ENCODE measurements around the gene MAP7D1. TPM values are rescaled to one million over a fixed set of nuclear protein-coding genes. Genes with fewer than 3 reads are reported as not detected.
"Not testable (repeated sequence)": the region's sequence is repeated elsewhere in the genome, so short reads cannot be mapped to it uniquely, and the experiment has no call there.

The MAP7D1 gene
- total RNA-seq, 3 donors from 2014 or later = 162 to 182 (median 164) TPM

- peak overlapping the region; percentile 45 for H3K4me3 Mint-ChIP-seq
- DNase-seq = peak; percentile 41
- H3K36me3 Mint-ChIP-seq (ENCODE audit: insufficient read depth) = no peaks in the 10 kb centered on the region
- no peaks in the 10 kb centered on the region for H3K27me3 Mint-ChIP-seq (ENCODE audit: low read depth)
- H3K9me3 Mint-ChIP-seq = no peaks in the 10 kb centered on the region
- peaks cover 66% of the 10 kb centered on the region for H3K4me1 Mint-ChIP-seq (ENCODE audit: low read depth)
- no peak for ATAC-seq
Observed at GRCh38 chr1:36151845-36152203, 4.1 kb upstream of the MAP7D1 start.

DNA sequence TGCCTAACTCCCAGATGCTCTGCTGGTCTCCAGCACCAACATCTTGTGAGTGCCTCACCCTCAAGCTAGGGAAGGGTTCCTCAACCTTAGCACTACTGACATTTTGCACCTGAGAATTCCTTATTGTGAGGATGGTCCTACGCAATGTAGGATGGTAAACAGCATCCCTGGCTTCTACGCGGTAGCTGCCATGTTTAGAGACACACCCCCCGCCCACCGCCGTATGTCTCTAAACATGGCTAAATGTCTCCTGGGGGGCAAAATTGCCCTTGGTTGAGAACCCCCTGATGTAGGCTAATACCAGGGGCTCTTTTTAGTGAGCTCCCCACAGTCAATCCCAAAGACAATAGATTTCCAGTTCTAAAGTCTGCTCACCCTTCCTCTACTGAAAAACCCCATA is 2.5 kb upstream of the MAP7D1 start:
- H3K9me3 Mint-ChIP-seq = no peaks in the 10 kb centered on the region
- H3K27me3 Mint-ChIP-seq (ENCODE audit: low read depth) = no peaks in the 10 kb centered on the region
- ATAC-seq = no peak
- H3K36me3 Mint-ChIP-seq (ENCODE audit: insufficient read depth) = peaks cover 4% of the 10 kb centered on the region
- no peak for DNase-seq
- peaks cover 64% of the 10 kb centered on the region for H3K4me1 Mint-ChIP-seq (ENCODE audit: low read depth)
- H3K4me3 Mint-ChIP-seq = no peak overlapping the region

DNA sequence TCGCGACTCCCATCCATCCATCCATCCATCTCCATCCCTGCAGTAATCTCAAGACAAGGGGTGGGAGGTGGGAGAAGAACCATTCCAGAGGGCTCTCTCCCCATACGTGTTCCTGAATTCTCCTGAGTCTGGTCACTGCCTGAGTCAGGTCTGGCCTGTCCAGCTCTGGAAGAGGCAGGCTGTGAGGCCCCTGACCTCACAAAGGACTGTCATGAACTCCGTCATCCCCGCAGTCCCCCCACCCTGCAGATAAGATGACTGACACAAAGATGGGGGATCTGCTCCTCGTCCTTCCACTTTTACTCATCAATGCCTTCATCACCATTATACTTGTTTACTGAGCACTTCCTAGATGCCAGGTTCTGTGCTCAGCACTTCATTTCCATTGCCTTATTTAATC is 1.6 kb upstream of the MAP7D1 start:
- DNase-seq (no peak), ATAC-seq (no peak)
- peak overlapping the region; percentile 82 for H3K4me3 Mint-ChIP-seq
- H3K36me3 Mint-ChIP-seq (ENCODE audit: insufficient read depth) = peaks cover 5% of the 10 kb centered on the region
- no peaks in the 10 kb centered on the region for H3K9me3 Mint-ChIP-seq
- H3K27me3 Mint-ChIP-seq (ENCODE audit: low read depth) = no peaks in the 10 kb centered on the region
- H3K4me1 Mint-ChIP-seq (ENCODE audit: low read depth) = peaks cover 68% of the 10 kb centered on the region

- ATAC-seq (no peak), DNase-seq (no peak)
- no peaks in the 10 kb centered on the region for H3K9me3 Mint-ChIP-seq
- peak overlapping the region; percentile 82 for H3K4me3 Mint-ChIP-seq
- H3K27me3 Mint-ChIP-seq (ENCODE audit: low read depth) = no peaks in the 10 kb centered on the region
- peaks cover 8% of the 10 kb centered on the region for H3K36me3 Mint-ChIP-seq (ENCODE audit: insufficient read depth)
- peaks cover 70% of the 10 kb centered on the region for H3K4me1 Mint-ChIP-seq (ENCODE audit: low read depth)
Observed at GRCh38 chr1:36154765-36155407, 1.1 kb upstream of the MAP7D1 start.

DNA sequence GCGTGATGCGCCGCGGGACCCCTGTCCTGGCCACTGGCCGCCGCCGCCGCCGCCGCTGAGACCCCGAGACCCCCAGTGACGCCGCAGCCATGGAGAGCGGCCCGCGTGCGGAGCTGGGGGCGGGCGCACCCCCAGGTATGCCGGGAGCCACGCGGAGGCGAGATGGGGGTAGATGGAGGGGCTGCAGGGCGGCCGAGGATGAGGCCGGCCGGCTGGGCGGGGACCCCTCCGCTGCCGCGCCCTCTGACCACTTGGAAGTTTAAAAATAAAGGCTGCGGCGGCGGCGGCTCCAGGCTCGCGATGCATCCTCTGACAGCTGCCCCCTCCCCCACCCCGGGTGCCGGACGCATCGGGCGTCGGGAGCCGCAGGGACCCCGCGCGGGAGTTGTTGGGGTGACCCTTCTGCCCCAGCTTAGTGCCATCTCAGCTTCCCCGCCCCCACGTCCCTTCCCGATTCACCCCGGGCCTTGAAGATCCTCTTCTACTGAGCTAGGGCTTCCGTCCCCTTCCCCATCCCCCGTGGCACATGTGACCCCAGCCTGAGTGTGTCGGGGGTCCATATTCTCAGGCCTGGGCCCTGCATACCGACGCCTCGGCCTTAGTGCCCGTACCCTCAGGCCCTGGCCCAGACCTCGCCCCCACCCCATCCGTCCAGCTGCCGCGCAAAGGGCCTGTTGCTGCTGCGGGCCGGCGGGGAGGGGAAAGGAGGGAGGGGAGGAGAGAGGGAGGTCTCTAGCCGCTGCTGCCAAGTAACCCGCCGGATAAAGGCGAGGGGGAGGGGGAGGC is 562 bp downstream of the MAP7D1 start:
- peak overlapping the region; percentile 90 for H3K4me3 Mint-ChIP-seq
- peak; percentile 11 to 12 for ATAC-seq
- DNase-seq = peak; percentile 43
- H3K9me3 Mint-ChIP-seq = no peaks in the 10 kb centered on the region
- peaks cover 70% of the 10 kb centered on the region for H3K4me1 Mint-ChIP-seq (ENCODE audit: low read depth)
- peaks cover 8% of the 10 kb centered on the region for H3K36me3 Mint-ChIP-seq (ENCODE audit: insufficient read depth)
- H3K27me3 Mint-ChIP-seq (ENCODE audit: low read depth) = no peaks in the 10 kb centered on the region

DNA sequence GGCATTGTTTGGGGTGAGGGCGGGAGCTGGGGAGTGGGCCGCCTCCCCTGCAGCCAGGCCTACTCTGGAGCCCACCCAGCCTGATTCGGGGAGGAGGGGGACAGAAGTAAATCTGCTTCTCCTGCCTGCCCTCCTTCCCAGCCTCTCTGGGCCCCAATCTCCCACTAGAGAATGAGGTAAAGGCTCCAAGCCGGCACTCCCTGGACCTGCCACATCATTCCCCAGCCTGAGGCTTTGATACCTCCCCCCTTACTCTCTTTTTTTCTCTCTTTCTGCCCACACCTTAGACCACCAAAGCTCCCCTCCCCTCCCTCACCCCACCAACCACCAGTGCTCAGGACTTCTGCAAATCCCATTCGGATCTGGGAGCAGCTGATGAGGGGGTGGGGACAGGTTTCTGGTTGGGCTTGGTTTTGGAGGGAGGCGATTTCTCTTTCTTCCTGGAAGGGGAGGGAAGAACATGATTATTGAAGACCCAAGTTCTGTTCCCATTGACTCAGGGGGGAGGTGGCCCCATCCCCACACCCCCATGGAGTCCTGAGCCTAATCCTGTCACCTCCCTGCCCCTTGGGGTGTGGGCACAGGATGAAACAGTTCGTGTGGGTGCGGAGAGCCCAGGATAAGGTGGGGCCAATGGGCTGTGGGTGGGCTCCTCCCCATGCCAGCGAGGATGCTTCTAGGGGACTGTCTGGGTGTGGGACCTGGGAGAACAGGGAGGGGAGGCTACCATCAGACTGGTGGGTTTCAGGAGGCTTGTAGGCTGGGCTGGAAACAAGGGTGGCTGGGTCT is 1.3 kb downstream of the MAP7D1 start:
- Mint-ChIP-seq H3K36me3 (ENCODE audit: insufficient read depth) (peaks cover 9% of the 10 kb centered on the region), H3K4me3 (peak overlapping the region; percentile 90), H3K9me3 (no peaks in the 10 kb centered on the region), H3K27me3 (ENCODE audit: low read depth) (no peaks in the 10 kb centered on the region), H3K4me1 (ENCODE audit: low read depth) (peaks cover 70% of the 10 kb centered on the region)
- DNase-seq (no peak), ATAC-seq (no peak)

DNA sequence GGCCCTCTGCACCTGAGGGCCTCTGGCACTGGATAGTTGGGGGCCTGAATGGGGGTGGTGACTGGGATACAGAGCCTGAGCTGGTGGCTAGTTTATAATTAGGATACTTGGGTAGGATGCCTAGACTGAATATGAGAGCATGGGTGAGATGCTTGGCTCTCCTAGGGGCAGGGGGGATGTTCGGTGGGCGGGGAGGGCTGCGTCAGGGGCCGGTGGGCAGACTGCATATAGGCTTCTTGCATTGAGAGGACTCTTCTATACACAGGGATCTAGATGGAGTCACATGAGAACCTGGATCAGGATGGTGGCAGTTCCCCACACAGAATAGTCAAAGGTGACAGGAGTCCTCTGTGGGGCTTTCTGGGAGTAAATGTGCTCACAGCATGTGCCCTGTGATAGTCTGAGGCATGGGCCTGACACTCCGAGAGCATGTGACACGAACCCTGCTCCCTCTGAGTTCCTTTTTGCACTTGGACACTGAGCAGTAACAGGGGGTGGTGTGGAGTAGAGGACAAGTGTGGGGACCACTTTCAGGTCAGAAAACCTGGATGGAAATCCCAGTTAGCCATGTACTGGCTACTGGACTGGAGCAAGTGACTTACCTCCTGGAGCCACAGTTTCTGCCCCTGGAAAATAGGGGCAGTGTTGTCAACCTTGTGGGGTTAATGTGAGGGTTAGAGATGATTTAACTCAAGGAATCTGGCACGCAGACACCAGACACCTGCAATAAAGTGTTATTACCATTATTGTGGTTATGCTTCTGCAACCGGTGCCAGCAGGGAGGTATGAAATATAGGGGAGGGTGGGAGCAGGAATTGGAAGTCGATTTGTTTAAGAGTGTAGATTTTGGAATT is 2.2 kb downstream of the MAP7D1 start:
- peaks cover 72% of the 10 kb centered on the region for H3K4me1 Mint-ChIP-seq (ENCODE audit: low read depth)
- peaks cover 9% of the 10 kb centered on the region for H3K36me3 Mint-ChIP-seq (ENCODE audit: insufficient read depth)

DNA sequence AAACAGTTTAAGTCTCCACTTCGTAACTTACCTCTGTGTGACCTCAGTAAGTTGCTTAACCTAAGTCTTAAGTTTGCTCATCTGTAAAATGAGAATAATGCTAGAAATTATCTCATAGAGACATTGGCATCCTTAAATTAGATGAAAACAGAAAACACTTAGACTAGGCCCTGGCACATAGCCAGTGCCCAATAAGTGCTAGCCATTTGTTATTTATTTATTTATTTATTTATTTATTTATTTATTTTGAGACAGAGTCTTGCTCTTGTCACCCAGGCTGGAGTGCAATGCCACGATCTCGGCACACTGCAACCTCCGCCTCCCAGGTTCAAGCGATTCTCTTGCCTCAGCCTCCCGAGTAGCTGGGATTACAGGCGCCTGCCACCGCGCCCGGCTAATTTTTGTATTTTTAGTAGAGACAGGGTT is 2.9 kb downstream of the MAP7D1 start:
- not testable (repeated sequence) for H3K9me3 Mint-ChIP-seq; ATAC-seq; H3K27me3 Mint-ChIP-seq (ENCODE audit: low read depth); H3K36me3 Mint-ChIP-seq (ENCODE audit: insufficient read depth); DNase-seq
- peaks cover 68% of the 10 kb centered on the region for H3K4me1 Mint-ChIP-seq (ENCODE audit: low read depth)
- H3K4me3 Mint-ChIP-seq = peak overlapping the region; percentile 90

More for the DNA sequence above, 2.2 kb downstream of the MAP7D1 start:
- ATAC-seq (no peak), DNase-seq (no peak)
- peak overlapping the region; percentile 90 for H3K4me3 Mint-ChIP-seq
- H3K27me3 Mint-ChIP-seq (ENCODE audit: low read depth) = no peaks in the 10 kb centered on the region
- no peaks in the 10 kb centered on the region for H3K9me3 Mint-ChIP-seq

DNA sequence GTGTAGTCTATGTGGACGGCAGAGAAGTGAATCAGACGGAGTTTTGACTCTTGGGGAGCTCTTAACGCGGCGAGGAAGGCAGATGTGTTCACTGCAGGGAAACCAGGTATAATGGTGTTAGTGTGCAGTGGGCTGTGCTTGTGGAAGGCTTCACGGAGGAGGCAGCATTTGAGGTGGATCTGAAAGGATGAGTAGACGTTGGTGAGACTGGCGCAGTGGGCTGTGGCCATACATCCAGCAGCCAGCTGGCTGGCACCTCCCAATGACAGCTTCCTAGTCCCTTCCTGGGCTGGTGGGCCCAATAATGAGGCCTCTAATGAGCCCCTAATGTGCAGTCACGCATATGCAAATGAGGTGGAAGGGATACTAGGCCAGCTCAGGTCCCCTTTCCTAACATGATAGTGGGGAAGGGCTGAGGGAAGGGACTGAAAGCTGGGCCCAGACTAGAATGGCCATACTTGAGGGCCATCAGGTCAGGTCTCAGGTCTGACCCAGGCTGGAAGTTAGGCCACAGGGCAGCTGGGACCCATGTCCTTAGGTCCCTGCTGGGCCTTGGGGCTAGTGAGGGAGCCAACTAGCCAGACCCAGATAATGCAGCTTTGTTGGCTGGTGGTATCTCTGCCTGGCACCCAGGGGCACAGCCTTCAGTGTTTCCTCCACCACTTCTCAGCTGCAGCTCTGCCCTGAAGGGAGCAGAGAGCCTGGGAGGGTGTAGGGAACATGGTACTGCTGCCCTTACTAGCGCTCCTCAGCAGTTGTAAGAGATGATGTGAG is 3.8 kb downstream of the MAP7D1 start:
- DNase-seq = no peak
- Mint-ChIP-seq H3K27me3 (ENCODE audit: low read depth) (no peaks in the 10 kb centered on the region), H3K4me1 (ENCODE audit: low read depth) (peaks cover 67% of the 10 kb centered on the region)

DNA sequence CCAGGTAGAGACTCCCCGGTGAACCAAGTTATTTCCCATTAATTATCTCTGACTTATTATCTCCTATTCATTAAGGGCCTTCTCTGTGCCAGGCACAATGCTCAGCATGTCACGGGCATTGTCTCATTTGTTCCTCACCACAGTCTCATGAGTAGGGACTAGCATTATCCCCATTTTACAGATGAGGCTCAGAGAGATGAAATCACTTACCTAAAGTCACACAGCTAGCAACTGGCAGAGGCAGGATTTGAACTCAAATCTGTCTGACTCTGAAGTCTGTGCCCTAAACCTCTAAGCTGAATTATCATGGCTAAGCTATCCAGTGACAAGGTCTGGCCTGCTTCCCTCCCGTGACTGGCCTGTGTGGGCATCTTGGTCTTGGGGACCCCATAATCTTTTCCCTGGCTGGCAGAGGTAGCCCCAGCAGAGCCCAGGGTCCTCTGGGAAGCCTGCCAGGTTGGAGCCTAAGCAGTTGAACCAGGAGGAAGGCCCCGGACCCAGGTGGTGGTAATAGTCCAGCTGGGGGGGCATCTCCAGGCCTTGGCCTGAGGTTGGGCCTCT is 4.5 kb downstream of the MAP7D1 start:
- no peaks in the 10 kb centered on the region for H3K27me3 Mint-ChIP-seq (ENCODE audit: low read depth)
- H3K9me3 Mint-ChIP-seq = no peaks in the 10 kb centered on the region
- peaks cover 67% of the 10 kb centered on the region for H3K4me1 Mint-ChIP-seq (ENCODE audit: low read depth)
- DNase-seq = no peak
- ATAC-seq = no peak
- peak overlapping the region; percentile 83 for H3K4me3 Mint-ChIP-seq
- H3K36me3 Mint-ChIP-seq (ENCODE audit: insufficient read depth) = peaks cover 17% of the 10 kb centered on the region

More for the DNA sequence above, 3.8 kb downstream of the MAP7D1 start:
- Mint-ChIP-seq H3K36me3 (ENCODE audit: insufficient read depth) (peaks cover 16% of the 10 kb centered on the region), H3K4me3 (peak overlapping the region; percentile 83), H3K9me3 (no peaks in the 10 kb centered on the region)
- ATAC-seq = no peak

- Mint-ChIP-seq H3K36me3 (ENCODE audit: insufficient read depth) (peaks cover 19% of the 10 kb centered on the region), H3K4me1 (ENCODE audit: low read depth) (peaks cover 70% of the 10 kb centered on the region), H3K4me3 (peak overlapping the region; percentile 83), H3K9me3 (no peaks in the 10 kb centered on the region), H3K27me3 (ENCODE audit: low read depth) (no peaks in the 10 kb centered on the region)
- DNase-seq (peak; percentile 24), ATAC-seq (peak; percentile 44 to 47)
Observed at GRCh38 chr1:36160949-36161485, 5.1 kb downstream of the MAP7D1 start.

DNA sequence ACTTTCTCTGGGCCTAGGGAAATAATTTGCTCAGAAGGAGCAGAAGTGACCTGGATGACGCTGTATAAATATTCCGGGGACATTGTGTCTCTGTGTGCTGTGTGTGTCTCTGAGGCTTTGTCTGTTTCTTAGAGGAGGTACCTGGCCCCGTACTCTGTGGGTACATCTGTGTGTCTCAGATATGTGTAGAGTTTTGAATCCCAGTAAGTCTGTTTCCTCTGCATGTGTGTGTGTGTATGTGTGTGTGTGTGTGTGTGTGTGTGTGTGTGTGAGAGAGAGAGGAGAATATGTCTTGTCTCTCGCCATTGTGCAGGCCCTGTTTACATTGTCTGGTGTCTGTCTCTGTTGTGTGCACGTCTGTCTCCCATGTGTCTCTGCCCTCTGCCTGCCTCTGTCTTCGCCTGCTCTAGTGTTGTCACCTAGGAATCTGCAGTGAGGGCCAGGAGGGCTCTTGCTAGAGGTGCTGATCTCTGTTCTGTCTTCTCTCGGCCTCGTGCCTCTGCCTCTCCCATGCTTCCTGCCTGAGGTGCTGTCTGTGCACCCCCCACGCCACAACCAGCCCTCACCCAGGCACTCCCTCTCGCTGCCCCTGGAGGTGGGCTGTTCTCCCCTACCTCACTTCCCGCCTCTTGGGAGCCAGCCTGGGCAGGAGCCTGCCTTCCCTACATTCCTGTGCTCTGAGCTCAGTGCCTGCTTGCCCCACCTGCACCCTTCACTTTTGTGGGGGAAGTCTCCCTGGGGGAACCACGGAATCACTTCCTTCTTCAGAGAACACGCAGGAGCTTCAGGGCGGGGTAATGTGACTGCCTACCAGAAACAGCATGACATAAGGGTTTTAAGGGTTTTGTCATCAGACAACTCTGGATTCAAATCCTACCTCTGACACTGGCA is 5.9 kb downstream of the MAP7D1 start:
- Mint-ChIP-seq H3K9me3 (no peaks in the 10 kb centered on the region), H3K4me3 (peak overlapping the region; percentile 83), H3K4me1 (ENCODE audit: low read depth) (peaks cover 78% of the 10 kb centered on the region), H3K27me3 (ENCODE audit: low read depth) (no peaks in the 10 kb centered on the region), H3K36me3 (ENCODE audit: insufficient read depth) (peaks cover 24% of the 10 kb centered on the region)
- DNase-seq = peak; percentile 35
- peak; percentile 37 to 47 for ATAC-seq
